Breast epithelium (tissue), 4 donors: ENCODE results near the gene FDXACB1. TPM values are rescaled to one million over a fixed set of nuclear protein-coding genes. Genes with fewer than 3 reads are reported as not detected.

Experiments used
- DNase-seq, 2 donors: peaks; one replicate each; pipeline ENCODE4 v3.0.0-alpha.2; 2019; ENCODE audit warnings: low spot score in 2 of 2
- H3K27ac ChIP-seq, 2 donors: fragments of 200-600 bp; sonication (generic) in 1 of 2; one replicate each; pipeline ENCODE4 v1.5.1; 2016 to 2019; ENCODE audit warnings: mild to moderate bottlenecking in 1 of 2
- H3K27me3 ChIP-seq, 2 donors: fragments of 200-600 bp; sonication (generic) in 1 of 2; one replicate each; pipeline versions ENCODE4 v1.5.1 to v1.6.0; 2017 to 2019; ENCODE audit warnings: control low read depth in 1 of 2, mild to moderate bottlenecking in 1 of 2
- H3K36me3 ChIP-seq: fragments of 200-600 bp; one replicate; pipeline ENCODE4 v1.5.1; 2019
- H3K4me1 ChIP-seq, 2 donors: fragments of 200-600 bp; sonication (generic); one replicate each; pipeline ENCODE4 v1.5.1; 2016 to 2019; ENCODE audit warnings: control low read depth in 1 of 2
- H3K4me3 ChIP-seq, 3 donors: fragments of 200-600 bp; sonication (generic); 1 replicate in 2 of 3; 2 replicates in 1 of 3; pipeline ENCODE4 v1.5.1; 2016 to 2019; ENCODE audit warnings: mild to moderate bottlenecking in 3 of 3, moderate library complexity in 2 of 3
- H3K9me3 ChIP-seq, 2 donors: fragments of 200-600 bp; sonication (generic) in 1 of 2; one replicate each; pipeline ENCODE4 v1.5.1; 2016 to 2019; ENCODE audit warnings: control low read depth in 1 of 2
- CTCF ChIP-seq, 3 donors: fragments of 450-650 bp; IDR thresholded peaks; one replicate each; pipeline ENCODE4 v1.5.1; 2016 to 2017; ENCODE audit warnings: antibody characterized with exemption in 3 of 3, mild to moderate bottlenecking in 3 of 3, moderate library complexity in 3 of 3
- POLR2A ChIP-seq: fragments of 450-650 bp; IDR thresholded peaks from one replicate; pipeline ENCODE4 v1.6.1; 2016; ENCODE audit warnings: antibody characterized with exemption, mild to moderate bottlenecking, moderate library complexity
- POLR2AphosphoS5 ChIP-seq, 3 donors: sonication (generic); formaldehyde crosslinking; IDR thresholded peaks; one replicate each; pipeline ENCODE4 v1.6.1; 2017; ENCODE audit warnings: antibody characterized with exemption in 3 of 3
- intact Hi-C: fragments of 100-400 bp; cut with DNase I; formaldehyde crosslinking; loops from one replicate; pipeline ENCODE4 v1.15.1; 2023; ENCODE audit warnings: low total_unique reads
- total RNA-seq, 3 donors: library from RNA; depleted of rRNA; stranded (reverse); fragments of >200 nt; gene quantifications; one replicate each; pipeline ENCODE4 v1.1.0, GENCODE V29; 2016

The FDXACB1 gene, protein sequence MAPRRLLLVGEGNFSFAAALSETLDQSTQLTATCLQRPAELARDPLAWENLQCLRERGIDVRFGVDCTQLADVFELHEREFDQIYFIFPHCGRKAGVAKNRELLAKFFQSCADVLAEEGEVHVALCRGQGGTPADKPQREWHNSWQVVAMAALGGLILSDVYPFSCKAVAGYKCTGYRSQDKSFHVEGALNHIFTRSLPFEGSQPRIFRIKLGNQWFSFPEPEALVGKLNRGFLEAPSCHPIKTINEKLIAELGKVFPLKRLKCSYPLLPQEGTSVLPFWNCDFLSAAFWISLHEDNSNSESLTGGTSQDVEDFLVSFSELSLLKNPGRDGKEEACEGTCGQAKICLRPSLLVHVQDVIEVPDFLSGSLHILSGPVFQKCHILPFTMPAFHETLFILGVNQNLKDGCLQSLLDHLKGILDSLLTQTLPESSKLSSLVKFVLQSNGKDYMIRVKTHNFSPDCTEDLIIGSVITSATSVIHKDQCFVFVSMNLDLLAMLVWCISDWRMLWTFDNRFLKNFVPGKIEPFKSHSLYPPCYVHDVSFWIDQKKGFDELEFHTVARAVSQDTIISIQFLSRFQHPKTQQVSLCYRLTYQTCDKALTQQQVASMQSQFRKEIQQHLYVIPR
- 1 to 10 TPM; 1.6 to 3.7 (median 3.3) TPM for total RNA-seq

DNA sequence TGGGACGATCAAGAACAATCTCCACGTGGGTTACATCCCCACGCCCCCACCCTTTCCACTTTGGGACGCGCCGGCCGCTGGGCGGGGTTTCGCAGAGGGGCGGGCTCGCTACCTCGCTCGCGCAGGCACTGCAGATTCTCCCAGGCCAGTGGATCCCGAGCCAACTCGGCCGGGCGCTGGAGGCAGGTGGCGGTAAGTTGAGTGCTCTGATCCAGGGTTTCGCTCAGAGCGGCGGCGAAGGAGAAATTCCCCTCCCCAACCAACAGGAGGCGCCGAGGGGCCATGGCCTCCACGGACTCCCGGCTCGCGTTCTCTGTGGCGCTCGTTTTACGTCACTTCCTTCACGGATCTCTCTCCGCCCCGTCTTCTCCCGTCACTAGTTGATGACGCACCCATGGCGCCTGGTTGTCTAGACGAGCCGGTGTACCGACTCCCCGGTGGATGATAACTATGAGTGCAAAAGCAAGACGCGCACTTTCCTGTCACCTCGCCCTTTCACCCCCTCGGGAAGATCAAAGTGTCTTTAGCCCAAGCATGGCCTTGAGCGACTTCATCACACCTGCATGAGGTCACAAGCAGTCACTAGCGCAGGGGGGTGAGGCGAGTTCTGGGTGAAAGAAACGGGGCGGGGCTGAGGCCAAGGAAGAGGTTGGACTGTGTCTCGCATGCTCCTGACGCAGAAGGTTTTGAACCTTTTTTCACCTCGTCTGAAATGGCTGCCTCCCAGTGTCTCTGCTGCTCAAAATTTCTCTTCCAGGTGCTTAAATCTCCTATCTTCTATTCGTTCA lies at the start of gene FDXACB1, which contains the start of gene CFAP68:
Gene FDXACB1 (minus strand): TSS at position 317 of the 788 bp plus-strand sequence. CDS start 33 bp downstream, at position 284.
Gene CFAP68 (plus strand): TSS at position 693 of the 788 bp plus-strand sequence. CDS start 20 bp downstream, at position 713.
- peak; percentile 95 to 98 (median 98) for TF ChIP-seq POLR2AphosphoS5 (IDR thresholded peaks at IDR 0.05)
- peak; percentile 34 for TF ChIP-seq POLR2A
- peak; percentile 97 to 99 (median 99) for TF ChIP-seq CTCF (IDR thresholded peaks at IDR 0.05)
- DNase-seq = peak; percentile 94 to 97
- no peaks in the 10 kb centered on the region for H3K4me1 ChIP-seq
- no peaks in the 10 kb centered on the region for H3K9me3 ChIP-seq
- peak within 1 kb of the TSS; percentile 95 to 99 for H3K27ac ChIP-seq
- intact Hi-C loops = no loop called here
- peak within 1 kb of the TSS; percentile 67 to 85 (median 69) for H3K4me3 ChIP-seq
- no peaks in the 10 kb centered on the region for H3K27me3 ChIP-seq
- H3K36me3 ChIP-seq = no peaks in the 10 kb centered on the region

- DNase-seq = peak; percentile 96 to 97
- H3K27me3 ChIP-seq = no peaks in the 10 kb centered on the region
- TF ChIP-seq POLR2AphosphoS5 (IDR thresholded peaks at IDR 0.05) (peak; percentile 25 to 36 (median 34)), CTCF (IDR thresholded peaks at IDR 0.05) (peak in 2 of 3 donors; percentile 15 to 28), POLR2A (peak; percentile 68)
- intact Hi-C loops = no loop called here
- peak overlapping the region; percentile 39 to 65 (median 44) for H3K4me3 ChIP-seq
- H3K9me3 ChIP-seq = no peaks in the 10 kb centered on the region
- H3K4me1 ChIP-seq = peaks cover 0 to 14% of the 10 kb centered on the region in 2 donors
- peak overlapping the region; percentile 88 to 91 for H3K27ac ChIP-seq
- H3K36me3 ChIP-seq = no peaks in the 10 kb centered on the region
These were observed 47.8 kb upstream of the FDXACB1 start for GRCh38 chr11:111926505-111927391.

GRCh38 chr11:111925953-111926352 lies 47.0 kb upstream of the FDXACB1 start:
- Histone ChIP-seq H3K9me3 (no peaks in the 10 kb centered on the region), H3K27me3 (no peaks in the 10 kb centered on the region), H3K4me3 (peak overlapping the region in 1 of 3 donors; percentile 65), H3K4me1 (peaks cover 0 to 14% of the 10 kb centered on the region in 2 donors), H3K27ac (peak overlapping the region; percentile 88 to 91), H3K36me3 (no peaks in the 10 kb centered on the region)
- no peak for TF ChIP-seq POLR2A
- no peak for TF ChIP-seq POLR2AphosphoS5 (IDR thresholded peaks at IDR 0.05)
- no peak for TF ChIP-seq CTCF (IDR thresholded peaks at IDR 0.05)
- no peak for DNase-seq
- intact Hi-C loops = no loop called here

- no peak for DNase-seq
- Histone ChIP-seq H3K27ac (peak overlapping the region; percentile 88 to 89), H3K4me3 (no peak overlapping the region), H3K9me3 (no peaks in the 10 kb centered on the region), H3K4me1 (peaks cover 0 to 14% of the 10 kb centered on the region in 2 donors), H3K27me3 (no peaks in the 10 kb centered on the region), H3K36me3 (no peaks in the 10 kb centered on the region)
- intact Hi-C loops = loop anchor here (5.0 kb wide), 1 partner anchor 63 kb away; no protein-coding TSS in a partner anchor
- TF ChIP-seq POLR2AphosphoS5 (IDR thresholded peaks at IDR 0.05) (no peak), CTCF (IDR thresholded peaks at IDR 0.05) (no peak), POLR2A (no peak)
These were observed 45.0 kb upstream of the FDXACB1 start for GRCh38 chr11:111923951-111924350.
